Measurements from ENCODE around the gene MAPK8.
A peak's percentile ranks its signal among the peaks of the same experiment; 100 is the strongest.

The MAPK8 gene

GRCh38 chr10:48316236-48316635, 9.8 kb downstream of the MAPK8 start:
- TF ChIP-seq ZNF366 (tag by site-specific recombination; conservative IDR thresholded peaks at IDR 0.05): no peak
- TF ChIP-seq ZNF596 (tag by site-specific recombination; IDR thresholded peaks at IDR 0.05): no peak
- TF ChIP-seq SCRT1 (tag by site-specific recombination; IDR thresholded peaks at IDR 0.05; ENCODE audit: borderline replicate concordance): no peak
- no peak for TF ChIP-seq MZF1 (tag by site-specific recombination; IDR thresholded peaks at IDR 0.05; ENCODE audit: borderline replicate concordance)
- TF ChIP-seq ZNF785 (tag by site-specific recombination; IDR thresholded peaks at IDR 0.05): no peak
- ChIA-PET POLR2A (no interaction called here), CTCF (interaction anchor here (0.6 to 1.3 kb wide), 5 partner anchors 9 to 340 kb away, joined by 3 to 5 read pairs (median 4); no protein-coding TSS in a partner anchor)
- no peaks in the 10 kb centered on the region for H3K9me3 ChIP-seq (ENCODE audit: control insufficient read depth, insufficient read depth, low read depth, low read length)
- H3K4me1 ChIP-seq (ENCODE audit: control insufficient read depth, insufficient read depth, low read length): no peaks in the 10 kb centered on the region; the same call in 1 of the 2 replicates
- H3K4me3 ChIP-seq (ENCODE audit: low read depth, low read length): no peak overlapping the region
- no peak overlapping the region for H3K27ac ChIP-seq (ENCODE audit: extremely low read depth, low read depth, low read length)
- peaks cover 0 to 5% of the 10 kb centered on the region in 2 experiments; a peak in 1 of 3 replicates for H3K36me3 ChIP-seq (ENCODE audit: control insufficient read depth in 2 of 2, insufficient read depth in 1 of 2, low read length in 2 of 2)

- TF ChIP-seq ZBTB17 (tag by site-specific recombination; IDR thresholded peaks at IDR 0.05) (0 out of 2 replicates have a peak, but pooled peaks have one; percentile 30), MYNN (tag by site-specific recombination; IDR thresholded peaks at IDR 0.05; ENCODE audit: borderline replicate concordance) (no peak), FEZF1 (tag by site-specific recombination; IDR thresholded peaks at IDR 0.05) (peak; percentile 58), KLF1 (tag by site-specific recombination; IDR thresholded peaks at IDR 0.05) (peak; percentile 46; the same call in 1 of the 2 replicates), MZF1 (tag by site-specific recombination; IDR thresholded peaks at IDR 0.05; ENCODE audit: borderline replicate concordance) (peak; percentile 47; the same call in 1 of the 2 replicates), PRDM1 (tag by site-specific recombination; IDR thresholded peaks at IDR 0.05) (peak; percentile 44), ZBTB48 (tag by site-specific recombination; IDR thresholded peaks at IDR 0.05) (no peak), ZNF121 (tag by site-specific recombination; IDR thresholded peaks at IDR 0.05) (peak; percentile 30; the same call in 1 of the 2 replicates)
- no peaks in the 10 kb centered on the region for H3K9me3 ChIP-seq (ENCODE audit: control insufficient read depth, insufficient read depth, low read depth, low read length)
- peaks cover 0 to 5% of the 10 kb centered on the region in 2 experiments; a peak in 1 of 3 replicates for H3K36me3 ChIP-seq (ENCODE audit: control insufficient read depth in 2 of 2, insufficient read depth in 1 of 2, low read length in 2 of 2)
- H3K27ac ChIP-seq (ENCODE audit: extremely low read depth, low read depth, low read length): no peak overlapping the region
- POLR2A ChIA-PET: interaction anchor here (0.6 kb wide), 1 partner anchor 98 kb away, joined by 4 read pairs; no protein-coding TSS in a partner anchor
- CTCF ChIA-PET: interaction anchor here (0.6 to 1.3 kb wide), 4 partner anchors 11 to 339 kb away, joined by 3 to 4 read pairs (median 3); no protein-coding TSS in a partner anchor
- H3K4me1 ChIP-seq (ENCODE audit: control insufficient read depth, insufficient read depth, low read length): no peaks in the 10 kb centered on the region; the same call in 1 of the 2 replicates
- no peak overlapping the region for H3K4me3 ChIP-seq (ENCODE audit: low read depth, low read length)
Observed at GRCh38 chr10:48317321-48317990, 11.0 kb downstream of the MAPK8 start.

- no peaks in the 10 kb centered on the region for H3K9me3 ChIP-seq (ENCODE audit: control insufficient read depth, insufficient read depth, low read depth, low read length)
- TF ChIP-seq ZSCAN23 (tag by site-specific recombination; IDR thresholded peaks at IDR 0.05) (no peak), ZNF596 (tag by site-specific recombination; IDR thresholded peaks at IDR 0.05) (no peak), ZNF23 (tag by site-specific recombination; IDR thresholded peaks at IDR 0.05; ENCODE audit: borderline replicate concordance) (no peak), ZNF701 (tag by site-specific recombination; IDR thresholded peaks at IDR 0.05) (no peak), ZXDB (tag by site-specific recombination; IDR thresholded peaks at IDR 0.05) (no peak), ZNF600 (tag by site-specific recombination; IDR thresholded peaks at IDR 0.05) (no peak), SETDB1 (IDR thresholded peaks at IDR 0.05; ENCODE audit: insufficient read length, low read length) (no peak), ZBTB6 (tag by site-specific recombination; IDR thresholded peaks at IDR 0.05) (no peak), GLI4 (tag by site-specific recombination; IDR thresholded peaks at IDR 0.05) (no peak), ZNF677 (tag by site-specific recombination; IDR thresholded peaks at IDR 0.05) (no peak), ZNF426 (tag by site-specific recombination; IDR thresholded peaks at IDR 0.05) (no peak), KLF7 (tag by site-specific recombination; IDR thresholded peaks at IDR 0.05; ENCODE audit: borderline replicate concordance) (no peak), YY2 (tag by site-specific recombination; IDR thresholded peaks at IDR 0.05) (no peak), ZEB2 (tag by site-specific recombination; IDR thresholded peaks at IDR 0.05) (no peak), ZNF223 (tag by site-specific recombination; IDR thresholded peaks at IDR 0.05) (no peak), TSHZ1 (tag by site-specific recombination; IDR thresholded peaks at IDR 0.05; ENCODE audit: borderline replicate concordance) (no peak)
- no peak overlapping the region for H3K27ac ChIP-seq (ENCODE audit: extremely low read depth, low read depth, low read length)
- ChIA-PET CTCF (interaction anchor here (2.2 kb wide), 1 partner anchor 12 kb away, joined by 7 read pairs; no protein-coding TSS in a partner anchor), POLR2A (interaction anchor here (0.6 kb wide), 1 partner anchor 133 kb away, joined by 3 read pairs; no protein-coding TSS in a partner anchor)
- H3K36me3 ChIP-seq (ENCODE audit: control insufficient read depth in 2 of 2, insufficient read depth in 1 of 2, low read length in 2 of 2): peaks cover 0 to 5% of the 10 kb centered on the region in 2 experiments; a peak in 1 of 3 replicates
- no peaks in the 10 kb centered on the region; the same call in 1 of the 2 replicates for H3K4me1 ChIP-seq (ENCODE audit: control insufficient read depth, insufficient read depth, low read length)
- H3K4me3 ChIP-seq (ENCODE audit: low read depth, low read length): no peak overlapping the region
Observed at GRCh38 chr10:48322017-48322416, 15.5 kb downstream of the MAPK8 start.

All from HEK293 (cell line).